K562 (cell line): ENCODE results near the gene PPFIA1. TPM values are rescaled to one million over a fixed set of nuclear protein-coding genes. Genes with fewer than 3 reads are reported as not detected.

Experiments used
- BRD4 ChIP-seq: fragments of 200-600 bp; sonication (generic); IDR thresholded peaks from 2 replicates; pipeline ENCODE4 v1.6.1; 2017; ENCODE audit warnings: inconsistent platforms
- CBX5 ChIP-seq: IDR thresholded peaks from 2 replicates; pipeline ENCODE4 v1.6.1; 2014; ENCODE audit warnings: low read depth, borderline replicate concordance
- KDM2B ChIP-seq: fragments of 250-450 bp; sonication (Bioruptor Pico); IDR thresholded peaks from 2 replicates; pipeline ENCODE4 v1.8.0; 2021; ENCODE audit warnings: mild to moderate bottlenecking, moderate library complexity
- KLF16 ChIP-seq: IDR thresholded peaks from 2 replicates; pipeline ENCODE4 v1.6.1; 2016; ENCODE audit warnings: antibody characterized with exemption
- MAZ ChIP-seq, 2 experiments: fragments of 450-650 bp in 1 of 2; sonication (generic) in 1 of 2; formaldehyde crosslinking; IDR thresholded peaks in 1 of 2; conservative IDR thresholded peaks in 1 of 2; 2 replicates each; pipeline versions ENCODE4 v1.4.0 to v1.5.0; 2020; ENCODE audit warnings: mild to moderate bottlenecking in 1 of 2, missing genetic modification reagents in 1 of 2
- MGA ChIP-seq: fragments of 450-650 bp; IDR thresholded peaks from 2 replicates; pipeline ENCODE4 v1.6.1; 2016; ENCODE audit warnings: mild to moderate bottlenecking, moderate library complexity
- MNT ChIP-seq, 2 experiments: fragments of 450-650 bp; conservative IDR thresholded peaks; 2 replicates each; pipeline ENCODE4 v1.6.1; 2017; ENCODE audit warnings: mild to moderate bottlenecking in 2 of 2, moderate library complexity in 2 of 2
- NFXL1 ChIP-seq: fragments of 450-650 bp; formaldehyde crosslinking; IDR thresholded peaks from 2 replicates; pipeline ENCODE4 v1.4.0; 2021; ENCODE audit warnings: mild to moderate bottlenecking
- PHF8 ChIP-seq: fragments of 200-600 bp; sonication (generic); IDR thresholded peaks from 2 replicates; pipeline ENCODE4 v1.6.1; 2012; ENCODE audit warnings: mixed run types, mild to moderate bottlenecking, inconsistent platforms, low read length, moderate library complexity, borderline replicate concordance
- UBTF ChIP-seq, 2 experiments: IDR thresholded peaks; 2 replicates each; pipeline ENCODE4 v1.6.1; 2012; ENCODE audit warnings: improper control_type of control experiment in 2 of 2, low read depth in 2 of 2, low read length in 2 of 2, borderline replicate concordance in 1 of 2
- YBX1 ChIP-seq: fragments of 450-650 bp; IDR thresholded peaks from 2 replicates; pipeline ENCODE4 v1.7.1; 2016; ENCODE audit warnings: mild to moderate bottlenecking
- polyA plus RNA-seq, 8 experiments: library from polyadenylated mRNA; depleted of rRNA in 4 of 8; stranded (reverse) in 5 of 8; unstranded in 3 of 8; fragments of >200 nt; fragmentation: Nextera tagmentation in 2 of 8; fragmentation: Illumina TruSeq in 1 of 8; extraction: Ambion mirVana in 2 of 8; extraction: Trizol in 1 of 8; gene quantifications; 2 replicates each; pipeline versions ENCODE4 v1.2.1 to v1.2.3, GENCODE V29; 2011 to 2014; ENCODE audit warnings: inconsistent platforms in 1 of 8, missing spikeins in 1 of 8
- total RNA-seq, 7 experiments: library from RNA; depleted of rRNA in 6 of 7; stranded (reverse); fragments of >200 nt in 6 of 7; fragmentation: Illumina TruSeq in 2 of 7; extraction: Trizol in 2 of 7; gene quantifications; 2 replicates each; pipeline versions ENCODE4 v1.2.1 to v1.2.3, GENCODE V29; 2011 to 2021; ENCODE audit warnings: low replicate concordance in 1 of 7

PPFIA1 gene
- total and polyA plus RNA-seq, 9 of the 15 experiments (the other 6 are each of a cell fraction or from before 2014, with no cell fraction given) = 9.9 to 41.5 (median 28.5) TPM

DNA sequence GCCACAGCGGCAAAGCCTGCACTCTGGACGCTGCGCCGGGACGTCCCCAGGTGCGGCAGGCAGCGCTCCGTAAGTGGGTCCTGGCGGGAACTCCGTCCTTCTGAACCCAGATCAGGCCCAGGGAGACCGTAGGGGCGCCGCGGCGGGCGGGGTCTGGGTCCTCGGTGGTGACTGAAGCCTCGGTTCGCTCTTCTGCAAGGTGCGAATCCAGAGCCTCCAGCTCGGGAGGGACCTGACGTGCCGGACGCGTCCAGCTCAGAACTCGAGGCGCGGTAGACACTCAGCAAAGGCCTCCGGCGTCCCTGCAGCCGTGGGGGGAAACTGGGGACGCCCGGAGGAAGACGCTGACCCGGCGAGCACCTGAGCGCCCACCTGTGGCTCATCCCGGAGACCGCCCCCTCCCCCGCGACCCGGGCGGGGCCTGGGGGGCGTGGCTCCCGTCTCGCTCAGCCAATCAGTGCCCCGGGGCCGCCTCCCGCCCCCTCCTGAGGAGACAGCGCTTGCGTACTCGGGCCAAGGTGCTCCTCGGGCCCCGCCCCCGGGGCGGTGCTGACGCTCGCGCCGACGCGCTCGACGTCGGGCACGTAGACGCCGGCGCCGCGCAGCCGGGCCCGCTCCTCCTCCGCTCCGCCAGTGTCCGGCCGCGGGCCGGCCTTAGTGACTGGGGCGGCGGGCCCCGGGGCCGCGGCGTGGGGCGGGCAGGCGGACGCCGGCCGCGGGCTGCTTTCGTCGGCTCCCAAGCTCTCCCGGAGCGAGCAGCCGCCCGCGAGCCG is at the start of gene PPFIA1 (continued):
- TF ChIP-seq UBTF (IDR thresholded peaks at IDR 0.05; ENCODE audit: borderline replicate concordance in 1 of 2, low read depth in 2 of 2, low read length in 2 of 2) = peak; percentile 46 to 50; a peak in 1 of 4 replicates
- TF ChIP-seq BRD4 = no peak
- TF ChIP-seq NFXL1 (CRISPR knock-in tag) = no peak
- no peak for TF ChIP-seq CBX5
- no peak; a peak in 1 of 4 replicates for TF ChIP-seq MNT (conservative IDR thresholded peaks at IDR 0.05)
- TF ChIP-seq KLF16 = 0 out of 2 replicates have a peak, but pooled peaks have one; percentile 20
- peak; percentile 32; the same call in 1 of the 2 replicates for TF ChIP-seq MGA
- peak; percentile 70; the same call in 1 of the 2 replicates for TF ChIP-seq KDM2B (CRISPR knock-in tag)
- peak; percentile 93 to 96 for TF ChIP-seq MAZ (CRISPR knock-in tag; conservative IDR thresholded peaks at IDR 0.05 in 1 of 2, IDR thresholded peaks at IDR 0.05 in 1 of 2)
- TF ChIP-seq YBX1 = no peak
- TF ChIP-seq PHF8 = peak; percentile 91; the same call in 1 of the 2 replicates
